Anterior cingulate cortex (tissue), 58 donors: ENCODE results near the gene USP12.
"Not testable (repeated sequence)": the region's sequence is repeated elsewhere in the genome, so short reads cannot be mapped to it uniquely, and the experiment has no call there.

Source experiments
- DNase-seq, 58 donors: peaks; one replicate each; lab custom pipeline; 2025; lab: John Stamatoyannopoulos, UW

The USP12 gene

GRCh38 chr13:27125357-27126282 is 46.0 kb downstream of the USP12 start:
- peak in 3 of 58 donors; percentile 4 to 9 (median 8) for DNase-seq

- no peak for DNase-seq
Measured at GRCh38 chr13:27124571-27124970, 47.0 kb downstream of the USP12 start.

- DNase-seq = not testable (repeated sequence)
Measured at GRCh38 chr13:27123445-27123844, 48.2 kb downstream of the USP12 start.

- no peak for DNase-seq
Measured at GRCh38 chr13:27122036-27122435, 49.6 kb downstream of the USP12 start.

- DNase-seq = no peak
Measured at GRCh38 chr13:27120811-27121210, 50.8 kb downstream of the USP12 start.

- DNase-seq = no peak
Measured at GRCh38 chr13:27120011-27120410, 51.6 kb downstream of the USP12 start.

GRCh38 chr13:27118428-27119054 is 53.1 kb downstream of the USP12 start:
- DNase-seq = no peak

GRCh38 chr13:27117952-27118351 is 53.7 kb downstream of the USP12 start:
- no peak for DNase-seq

GRCh38 chr13:27117158-27117557 is 54.5 kb downstream of the USP12 start:
- DNase-seq = no peak

- no peak for DNase-seq
Measured at GRCh38 chr13:27113436-27113835, 58.2 kb downstream of the USP12 start.

GRCh38 chr13:27112006-27112405 is 59.6 kb downstream of the USP12 start:
- no peak for DNase-seq

GRCh38 chr13:27110056-27110746 is 61.4 kb downstream of the USP12 start:
- DNase-seq = no peak

- no peak for DNase-seq
Measured at GRCh38 chr13:27106144-27106543, 65.5 kb downstream of the USP12 start.

GRCh38 chr13:27104606-27105005 is 67.0 kb downstream of the USP12 start:
- DNase-seq = no peak

- no peak for DNase-seq
Measured at GRCh38 chr13:27101847-27102246, 69.8 kb downstream of the USP12 start.

- no peak for DNase-seq
Measured at GRCh38 chr13:27101289-27101688, 70.3 kb downstream of the USP12 start.

- no peak for DNase-seq
Measured at GRCh38 chr13:27097691-27098090, 73.9 kb downstream of the USP12 start.

GRCh38 chr13:27091451-27091850 is 80.2 kb downstream of the USP12 start:
- no peak for DNase-seq

- peak in 1 of 58 donors; percentile 1 for DNase-seq
Measured at GRCh38 chr13:27088619-27089018, 83.0 kb downstream of the USP12 start.

GRCh38 chr13:27086599-27087265 is 84.9 kb downstream of the USP12 start:
- no peak for DNase-seq

- no peak for DNase-seq
Measured at GRCh38 chr13:27083183-27083582, 88.4 kb downstream of the USP12 start.
